Stimulated activated CD4-positive, alpha-beta T cell treated with anti-CD3 and anti-CD28 coated beads, Interleukin-12 subunit alpha, Interleukin-12 subunit beta, amount 100 ng/mL, for 24 hours (primary cell): Measurements from ENCODE around the gene VRTN.

Source experiments
- DNase-seq, 2 experiments: peaks; one replicate each; pipeline ENCODE4 v3.0.0-alpha.2; 2020; ENCODE audit warnings: low read depth in 2 of 2

VRTN gene

DNA sequence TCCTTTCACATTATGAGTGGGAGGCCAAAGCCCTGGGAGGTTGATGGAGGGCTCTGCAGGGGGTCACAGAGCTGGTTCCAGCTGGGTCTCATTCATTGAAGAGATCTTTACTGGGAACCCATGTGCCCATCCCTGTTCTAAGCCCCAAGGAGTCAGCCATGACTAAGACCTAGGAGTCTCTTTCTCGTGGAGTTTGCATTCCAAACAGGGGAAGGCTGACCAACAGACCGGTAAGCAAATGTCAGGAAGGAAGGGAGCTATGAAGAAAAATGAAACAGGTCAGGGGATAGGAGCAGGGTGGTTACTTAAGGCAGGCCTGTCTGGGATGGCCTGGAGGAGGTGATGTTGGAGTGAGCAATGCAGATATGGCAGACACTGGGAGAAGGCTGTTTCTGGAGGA is 46.3 kb downstream of the VRTN start:
- DNase-seq, result no peak

GRCh38 chr14:74395094-74395493 is 46.8 kb downstream of the VRTN start:
- no peak for DNase-seq

GRCh38 chr14:74400031-74400685 is 51.9 kb downstream of the VRTN start:
- no peak for DNase-seq

GRCh38 chr14:74400919-74401503 is 52.7 kb downstream of the VRTN start:
- DNase-seq, result no peak

DNA sequence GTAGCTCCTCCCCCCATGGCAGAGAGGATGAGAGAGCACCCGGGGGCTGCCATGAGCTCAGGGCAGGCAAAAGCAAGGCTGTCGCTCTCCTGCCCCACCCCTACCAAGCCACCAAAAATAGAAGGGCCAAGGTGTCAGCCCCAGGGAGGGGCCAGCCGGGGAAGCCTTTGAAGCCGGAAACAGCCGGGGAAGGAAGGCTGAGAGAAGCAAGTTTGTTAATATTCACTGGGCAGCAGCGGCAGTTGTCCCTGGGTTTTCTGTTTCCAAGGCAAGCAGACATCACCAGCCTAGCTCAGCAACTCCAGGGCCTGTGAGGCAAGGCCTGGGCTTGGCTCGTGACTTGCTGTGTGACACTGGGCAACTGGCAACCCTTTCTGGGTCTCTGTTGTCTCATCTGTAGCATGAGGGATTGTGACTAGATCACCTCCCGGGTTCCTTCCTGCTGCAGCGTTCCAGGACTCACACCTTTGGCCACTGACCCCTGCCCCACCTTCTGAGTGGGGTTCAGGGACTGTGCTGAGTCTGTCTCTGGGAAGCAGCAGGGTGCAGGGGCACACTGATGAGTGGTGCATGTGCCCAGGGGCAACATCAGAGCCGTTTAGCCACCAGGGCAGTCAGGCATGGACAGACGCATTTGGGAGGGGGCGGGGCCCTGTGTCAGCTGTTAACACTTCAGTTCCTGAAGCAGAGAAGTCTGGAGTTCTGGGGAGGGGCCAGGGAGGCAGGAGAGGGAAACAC is 53.4 kb downstream of the VRTN start:
- DNase-seq, result peak; percentile 16 to 48

DNA sequence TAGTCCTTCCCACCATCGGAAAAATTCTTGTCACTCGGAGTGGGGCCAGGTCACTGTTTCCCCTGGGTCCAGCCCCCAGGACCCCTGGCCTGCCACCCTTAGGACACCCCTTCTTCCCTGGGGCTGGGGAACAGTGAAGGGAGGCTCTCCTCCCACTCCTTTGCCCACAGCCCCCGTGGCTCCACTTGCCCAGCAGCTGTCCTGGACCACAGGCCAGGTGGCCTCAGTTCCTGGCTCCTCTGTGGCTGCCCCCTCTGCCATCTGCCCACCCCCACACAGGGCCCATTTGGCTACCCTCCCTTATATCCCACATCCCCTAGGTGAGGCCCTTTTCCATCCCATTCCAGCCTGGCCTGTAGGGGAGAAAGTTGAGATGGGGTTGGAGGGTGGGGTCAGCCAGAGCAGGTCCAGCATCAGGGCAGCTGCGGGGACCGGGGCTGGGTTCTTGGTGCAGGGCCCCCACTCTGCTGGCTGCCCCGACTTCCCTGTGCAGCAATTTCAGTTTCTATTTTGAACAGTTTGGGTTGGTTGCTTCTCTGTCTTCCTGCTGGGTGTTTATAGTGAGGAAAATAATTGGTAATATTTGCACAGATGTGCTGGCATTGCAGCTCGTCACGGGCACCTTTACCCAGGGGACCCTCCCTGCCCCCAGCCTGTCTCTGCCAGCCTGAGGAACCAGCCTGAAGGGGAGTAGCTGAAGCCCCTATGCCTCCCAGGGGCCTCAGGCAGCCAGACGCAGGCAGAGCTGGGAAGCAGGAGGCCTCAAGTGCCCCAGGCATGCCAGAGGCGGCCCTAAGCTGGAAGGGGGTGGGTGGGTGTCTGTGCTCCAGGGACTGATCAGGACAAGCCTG is 54.4 kb downstream of the VRTN start:
- DNase-seq, result no peak

GRCh38 chr14:74403619-74404417 is 55.5 kb downstream of the VRTN start:
- DNase-seq, result no peak

DNA sequence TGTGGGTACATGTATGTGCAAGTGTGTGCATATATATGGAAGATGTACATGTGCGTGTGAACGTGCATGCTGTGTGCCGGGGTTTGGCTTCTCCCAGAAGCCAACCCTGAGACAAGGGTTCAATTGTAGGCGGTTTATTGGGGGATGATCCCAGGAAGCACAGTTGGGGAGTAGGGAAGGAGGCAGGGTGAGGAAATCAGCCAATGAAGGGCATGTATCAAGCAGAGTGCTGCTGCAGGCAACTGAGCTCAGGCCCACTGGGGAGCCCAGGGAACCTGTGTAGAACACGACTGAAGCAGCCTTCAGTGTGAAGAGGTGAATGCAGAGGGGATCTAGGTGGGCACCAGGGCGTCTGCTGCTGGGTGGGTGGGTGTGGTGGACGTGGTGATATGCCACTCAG is 56.2 kb downstream of the VRTN start:
- no peak for DNase-seq

DNA sequence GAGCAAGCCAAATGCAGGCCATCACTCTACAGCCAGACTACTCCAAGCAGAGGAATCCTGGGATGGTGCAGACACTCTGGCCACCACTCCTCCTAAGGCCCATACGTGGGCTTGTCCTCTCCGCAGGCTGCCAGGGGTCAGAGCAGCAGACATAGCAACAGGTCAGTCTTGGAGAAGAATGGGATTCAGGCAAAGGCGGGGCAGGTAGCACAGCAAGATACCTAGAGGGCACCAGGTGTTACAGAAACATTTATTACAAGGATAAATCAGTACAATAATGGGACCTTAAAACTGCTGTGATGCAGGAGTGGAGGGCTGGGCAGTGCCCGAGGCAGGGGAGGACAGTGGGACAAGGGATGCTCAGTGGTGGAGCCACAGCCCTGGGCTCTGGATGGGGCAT is 57.4 kb downstream of the VRTN start:
- no peak for DNase-seq

GRCh38 chr14:74407021-74407800 is 58.9 kb downstream of the VRTN start:
- no peak for DNase-seq

DNA sequence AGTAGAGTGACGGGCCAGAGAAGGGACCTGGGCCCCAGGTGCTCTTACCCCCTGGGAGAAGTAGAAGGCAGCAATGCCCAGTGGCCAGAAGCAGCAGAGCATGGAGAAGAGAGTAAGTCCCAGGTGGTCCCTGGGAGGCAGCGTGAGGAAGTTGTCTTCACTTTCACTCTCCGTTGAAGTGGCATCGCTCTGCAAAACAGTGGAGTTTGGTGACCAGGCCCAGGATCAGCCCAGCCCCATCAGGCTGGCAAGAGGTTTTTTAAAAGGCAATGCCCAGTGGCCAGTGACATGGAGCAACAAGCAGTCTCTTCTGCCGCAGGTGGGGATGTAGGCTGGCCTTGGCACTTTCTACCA is 59.5 kb downstream of the VRTN start:
- no peak for DNase-seq

DNA sequence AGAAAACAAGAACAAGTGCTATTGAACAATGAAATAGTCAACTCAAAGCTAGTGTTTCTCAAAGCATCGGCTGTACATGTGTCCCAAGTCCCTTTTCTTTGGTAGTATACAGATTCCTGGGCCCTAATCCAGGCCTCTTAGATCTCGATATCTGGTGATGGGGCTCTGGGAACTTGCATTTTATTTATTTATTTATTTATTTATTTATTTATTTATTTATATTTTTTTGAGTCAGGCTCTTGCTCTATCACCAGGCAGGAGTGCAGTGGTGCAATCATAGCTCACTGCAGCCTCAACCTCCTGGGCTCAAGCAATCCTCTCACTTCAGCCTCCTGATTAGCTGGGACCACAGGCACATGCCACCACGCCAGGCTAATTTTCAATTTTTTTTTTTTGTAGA is 60.6 kb downstream of the VRTN start:
- DNase-seq, result no peak

DNA sequence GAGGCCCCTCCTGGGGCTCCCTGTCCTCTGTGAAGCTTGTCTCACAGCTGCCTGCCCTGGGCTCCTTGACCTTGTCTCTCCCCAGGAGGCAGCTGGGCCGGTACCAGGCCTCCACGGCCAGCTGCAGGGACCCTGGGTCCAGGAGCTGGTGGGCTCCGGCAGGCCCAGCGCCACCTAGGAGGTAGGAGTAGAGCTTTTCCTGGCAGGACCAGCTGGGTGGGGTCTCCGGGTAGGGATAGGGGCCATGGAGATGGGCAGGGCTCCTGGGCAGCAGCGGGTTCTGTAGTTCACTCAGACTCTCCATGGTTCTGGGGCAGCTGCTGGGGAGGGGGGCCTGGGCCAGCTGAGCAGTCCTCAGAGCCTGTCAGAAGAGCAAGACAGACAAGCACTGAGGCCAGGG is 61.2 kb downstream of the VRTN start:
- DNase-seq, result no peak
